Measurements from ENCODE around the gene NEK7. TPM values are rescaled to one million over a fixed set of nuclear protein-coding genes. Genes with fewer than 3 reads are reported as not detected.

Gene NEK7
- total RNA-seq, 4 donors from 2014 or later: 45.7 to 75.7 (median 53.5) TPM

GRCh38 chr1:198330982-198331615 lies 174.3 kb downstream of the NEK7 start:
- H3K27me3 ChIP-seq: no peaks in the 10 kb centered on the region
- no peak for TF ChIP-seq EP300 (IDR thresholded peaks at IDR 0.05)
- TF ChIP-seq CTCF (IDR thresholded peaks at IDR 0.05): no peak
- TF ChIP-seq POLR2A (IDR thresholded peaks at IDR 0.05): no peak
- no peak for TF ChIP-seq POLR2AphosphoS5 (IDR thresholded peaks at IDR 0.05)
- DNase-seq (ENCODE audit: low spot score in 2 of 2): no peak
- H3K9me3 ChIP-seq: no peaks in the 10 kb centered on the region
- 53% methylated on average over 2 of the region's 2 CpGs for WGBS
- no peaks in the 10 kb centered on the region for H3K36me3 ChIP-seq
- H3K4me3 ChIP-seq: no peak overlapping the region
- no peaks in the 10 kb centered on the region for H3K4me1 ChIP-seq
- H3K27ac ChIP-seq: no peak overlapping the region

GRCh38 chr1:198333744-198334143 lies 176.9 kb downstream of the NEK7 start:
- H3K36me3 ChIP-seq: no peaks in the 10 kb centered on the region
- WGBS: 64% methylated on average over 1 of the region's 1 CpG
- TF ChIP-seq EP300 (IDR thresholded peaks at IDR 0.05) (no peak), CTCF (IDR thresholded peaks at IDR 0.05) (no peak), POLR2A (IDR thresholded peaks at IDR 0.05) (no peak), POLR2AphosphoS5 (IDR thresholded peaks at IDR 0.05) (no peak)
- no peaks in the 10 kb centered on the region for H3K9me3 ChIP-seq
- no peaks in the 10 kb centered on the region for H3K4me1 ChIP-seq
- H3K27me3 ChIP-seq: no peaks in the 10 kb centered on the region
- no peak overlapping the region for H3K4me3 ChIP-seq
- no peak for DNase-seq (ENCODE audit: low spot score in 2 of 2)
- no peak overlapping the region for H3K27ac ChIP-seq

- Histone ChIP-seq H3K4me3 (no peak overlapping the region), H3K36me3 (no peaks in the 10 kb centered on the region), H3K9me3 (no peaks in the 10 kb centered on the region), H3K27ac (no peak overlapping the region), H3K4me1 (no peaks in the 10 kb centered on the region), H3K27me3 (no peaks in the 10 kb centered on the region)
- TF ChIP-seq CTCF (IDR thresholded peaks at IDR 0.05) (no peak), POLR2A (IDR thresholded peaks at IDR 0.05) (no peak), POLR2AphosphoS5 (IDR thresholded peaks at IDR 0.05) (no peak), EP300 (IDR thresholded peaks at IDR 0.05) (no peak)
- 89% methylated on average over 1 of the region's 1 CpG for WGBS
- no peak for DNase-seq (ENCODE audit: low spot score in 2 of 2)
These were observed 178.9 kb downstream of the NEK7 start for GRCh38 chr1:198335663-198336062.

GRCh38 chr1:198337886-198338285 lies 181.1 kb downstream of the NEK7 start:
- TF ChIP-seq POLR2A (IDR thresholded peaks at IDR 0.05): no peak
- TF ChIP-seq EP300 (IDR thresholded peaks at IDR 0.05): no peak
- no peaks in the 10 kb centered on the region for H3K9me3 ChIP-seq
- H3K36me3 ChIP-seq: no peaks in the 10 kb centered on the region
- H3K27ac ChIP-seq: no peak overlapping the region
- no peaks in the 10 kb centered on the region for H3K4me1 ChIP-seq
- H3K4me3 ChIP-seq: no peak overlapping the region
- DNase-seq (ENCODE audit: low spot score in 2 of 2): no peak
- no peaks in the 10 kb centered on the region for H3K27me3 ChIP-seq

GRCh38 chr1:198340139-198340538 lies 183.3 kb downstream of the NEK7 start:
- no peak for TF ChIP-seq POLR2AphosphoS5 (IDR thresholded peaks at IDR 0.05)
- TF ChIP-seq POLR2A (IDR thresholded peaks at IDR 0.05): no peak
- Histone ChIP-seq H3K4me1 (no peaks in the 10 kb centered on the region), H3K27me3 (no peaks in the 10 kb centered on the region), H3K36me3 (no peaks in the 10 kb centered on the region), H3K9me3 (no peaks in the 10 kb centered on the region), H3K27ac (no peak overlapping the region), H3K4me3 (no peak overlapping the region)
- 87% methylated on average over 1 of the region's 1 CpG for WGBS
- DNase-seq (ENCODE audit: low spot score in 2 of 2): no peak

GRCh38 chr1:198346178-198346577 lies 189.4 kb downstream of the NEK7 start:
- Histone ChIP-seq H3K27me3 (no peaks in the 10 kb centered on the region), H3K9me3 (no peaks in the 10 kb centered on the region), H3K27ac (no peak overlapping the region), H3K4me1 (no peaks in the 10 kb centered on the region), H3K36me3 (no peaks in the 10 kb centered on the region), H3K4me3 (no peak overlapping the region)
- DNase-seq (ENCODE audit: low spot score in 2 of 2): no peak
- 79% methylated on average over 3 of the region's 3 CpGs for WGBS
- no peak for TF ChIP-seq POLR2A (IDR thresholded peaks at IDR 0.05)
- TF ChIP-seq POLR2AphosphoS5 (IDR thresholded peaks at IDR 0.05): no peak
- TF ChIP-seq CTCF (IDR thresholded peaks at IDR 0.05): no peak
- TF ChIP-seq EP300 (IDR thresholded peaks at IDR 0.05): no peak

Measured in suprapubic skin (tissue), 4 donors.